GM19463 (cell line): ENCODE results near the gene PMFBP1.

Source experiments
- ATAC-seq: cut with Tn5 transposase; IDR thresholded peaks from one replicate; pipeline ENCODE4 v1.9.1; 2021; ENCODE audit warnings: mild to moderate bottlenecking, moderate library complexity; ENCODE audit not compliant: unreplicated experiment

PMFBP1 gene

GRCh38 chr16:72172105-72173034, at the start of gene PMFBP1:
PMFBP1 (minus strand) TSS chr16:72172155; CDS start chr16:72171208, 947 bp downstream.
- peak; percentile 98 for ATAC-seq

GRCh38 chr16:72221630-72222024, 49.7 kb upstream of the PMFBP1 start:
- no peak for ATAC-seq

GRCh38 chr16:72220875-72221629, 49.1 kb upstream of the PMFBP1 start:
- no peak for ATAC-seq

- ATAC-seq, result no peak
Observed at GRCh38 chr16:72219282-72219681, 47.3 kb upstream of the PMFBP1 start.

GRCh38 chr16:72216767-72217166, 44.8 kb upstream of the PMFBP1 start:
- no peak for ATAC-seq

- no peak for ATAC-seq
Observed at GRCh38 chr16:72214821-72215220, 42.9 kb upstream of the PMFBP1 start.

GRCh38 chr16:72211110-72211509, 39.2 kb upstream of the PMFBP1 start:
- no peak for ATAC-seq

GRCh38 chr16:72210555-72210954, 38.6 kb upstream of the PMFBP1 start:
- no peak for ATAC-seq

GRCh38 chr16:72210072-72210471, 38.1 kb upstream of the PMFBP1 start:
- no peak for ATAC-seq

- ATAC-seq, result no peak
Observed at GRCh38 chr16:72206299-72206698, 34.3 kb upstream of the PMFBP1 start.

GRCh38 chr16:72203401-72203800, 31.4 kb upstream of the PMFBP1 start:
- ATAC-seq, result peak; percentile 77

- no peak for ATAC-seq
Observed at GRCh38 chr16:72202014-72202413, 30.1 kb upstream of the PMFBP1 start.

- ATAC-seq, result no peak
Observed at GRCh38 chr16:72201387-72201786, 29.4 kb upstream of the PMFBP1 start.

GRCh38 chr16:72199761-72200337, 27.9 kb upstream of the PMFBP1 start:
- no peak for ATAC-seq

GRCh38 chr16:72198771-72199201, 26.8 kb upstream of the PMFBP1 start:
- ATAC-seq, result no peak

- ATAC-seq, result no peak
Observed at GRCh38 chr16:72198021-72198711, 26.2 kb upstream of the PMFBP1 start.

GRCh38 chr16:72197545-72197944, 25.6 kb upstream of the PMFBP1 start:
- no peak for ATAC-seq

- ATAC-seq, result no peak
Observed at GRCh38 chr16:72195609-72196008, 23.7 kb upstream of the PMFBP1 start.

- ATAC-seq, result no peak
Observed at GRCh38 chr16:72191551-72191950, 19.6 kb upstream of the PMFBP1 start.

GRCh38 chr16:72189865-72190371, 18.0 kb upstream of the PMFBP1 start:
- no peak for ATAC-seq

- no peak for ATAC-seq
Observed at GRCh38 chr16:72188541-72188940, 16.6 kb upstream of the PMFBP1 start.
